PC-3 (cell line): ENCODE data around the gene IL18RAP.

Experiments
- EZH2 ChIP-seq: fragments of 300-600 bp; sonication (generic); IDR thresholded peaks from one replicate; pipeline ENCODE4 v1.6.1; 2017; ENCODE audit warnings: antibody characterized with exemption, mild to moderate bottlenecking, low read length; ENCODE audit not compliant: unreplicated experiment
- EZH2phosphoT487 ChIP-seq: fragments of 300-600 bp; sonication (generic); IDR thresholded peaks from 2 replicates; pipeline ENCODE4 v1.6.1; 2018; ENCODE audit warnings: mild to moderate bottlenecking, antibody characterized with exemption, low read length, borderline replicate concordance
- TF ChIP-seq, protein P1 (sequence below): fragments of 300-600 bp; sonication (generic); conservative IDR thresholded peaks from 2 replicates; pipeline ENCODE4 v1.5.1; 2017; ENCODE audit warnings: antibody characterized with exemption, low read depth, mild to moderate bottlenecking, low read length

DNA sequence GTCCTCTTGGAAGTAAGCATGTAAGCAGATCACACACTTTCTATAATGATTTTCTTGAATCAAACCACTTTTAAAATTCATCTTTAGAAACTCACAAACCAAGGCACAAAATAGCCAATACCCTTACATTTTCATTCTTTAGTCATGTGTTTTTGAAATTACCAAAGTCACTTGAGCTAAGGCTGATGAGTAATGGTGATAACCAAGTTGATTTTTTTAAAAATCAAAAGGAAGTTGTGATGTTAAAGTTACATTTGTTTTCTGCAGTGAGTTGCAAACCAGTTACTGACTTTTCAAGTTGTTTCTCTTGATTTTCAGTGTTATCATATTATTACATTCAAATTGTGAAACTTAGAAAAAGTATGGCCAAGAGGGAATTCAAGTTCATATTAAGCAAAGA is 21.5 kb upstream of the IL18RAP start:
- TF ChIP-seq, protein P1, sequence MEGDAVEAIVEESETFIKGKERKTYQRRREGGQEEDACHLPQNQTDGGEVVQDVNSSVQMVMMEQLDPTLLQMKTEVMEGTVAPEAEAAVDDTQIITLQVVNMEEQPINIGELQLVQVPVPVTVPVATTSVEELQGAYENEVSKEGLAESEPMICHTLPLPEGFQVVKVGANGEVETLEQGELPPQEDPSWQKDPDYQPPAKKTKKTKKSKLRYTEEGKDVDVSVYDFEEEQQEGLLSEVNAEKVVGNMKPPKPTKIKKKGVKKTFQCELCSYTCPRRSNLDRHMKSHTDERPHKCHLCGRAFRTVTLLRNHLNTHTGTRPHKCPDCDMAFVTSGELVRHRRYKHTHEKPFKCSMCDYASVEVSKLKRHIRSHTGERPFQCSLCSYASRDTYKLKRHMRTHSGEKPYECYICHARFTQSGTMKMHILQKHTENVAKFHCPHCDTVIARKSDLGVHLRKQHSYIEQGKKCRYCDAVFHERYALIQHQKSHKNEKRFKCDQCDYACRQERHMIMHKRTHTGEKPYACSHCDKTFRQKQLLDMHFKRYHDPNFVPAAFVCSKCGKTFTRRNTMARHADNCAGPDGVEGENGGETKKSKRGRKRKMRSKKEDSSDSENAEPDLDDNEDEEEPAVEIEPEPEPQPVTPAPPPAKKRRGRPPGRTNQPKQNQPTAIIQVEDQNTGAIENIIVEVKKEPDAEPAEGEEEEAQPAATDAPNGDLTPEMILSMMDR = no peak
- TF ChIP-seq EZH2 = no peak
- no peak for TF ChIP-seq EZH2phosphoT487
